Adrenal gland (tissue), 5 donors: ENCODE results near the gene SSC4D.

Source experiments
- POLR2A ChIP-seq, 2 donors: fragments of 450-650 bp; IDR thresholded peaks; one replicate each; pipeline ENCODE4 v1.6.1; 2017; ENCODE audit warnings: antibody characterized with exemption in 2 of 2, mild to moderate bottlenecking in 2 of 2, moderate library complexity in 1 of 2
- TF ChIP-seq, protein P1 (sequence below), 6 experiments: fragments of 450-650 bp in 4 of 6; fragments of 200-600 bp in 2 of 6; sonication (generic) in 1 of 6; IDR thresholded peaks; 1 replicate in 5 of 6; 2 replicates in 1 of 6; pipeline versions ENCODE4 v1.5.1 to v1.8.0; 2016 to 2021; ENCODE audit warnings: antibody characterized with exemption in 6 of 6, mild to moderate bottlenecking in 2 of 6, moderate library complexity in 1 of 6
- donor health status: DM: no; HTN: no; CAD: no.

DNA sequence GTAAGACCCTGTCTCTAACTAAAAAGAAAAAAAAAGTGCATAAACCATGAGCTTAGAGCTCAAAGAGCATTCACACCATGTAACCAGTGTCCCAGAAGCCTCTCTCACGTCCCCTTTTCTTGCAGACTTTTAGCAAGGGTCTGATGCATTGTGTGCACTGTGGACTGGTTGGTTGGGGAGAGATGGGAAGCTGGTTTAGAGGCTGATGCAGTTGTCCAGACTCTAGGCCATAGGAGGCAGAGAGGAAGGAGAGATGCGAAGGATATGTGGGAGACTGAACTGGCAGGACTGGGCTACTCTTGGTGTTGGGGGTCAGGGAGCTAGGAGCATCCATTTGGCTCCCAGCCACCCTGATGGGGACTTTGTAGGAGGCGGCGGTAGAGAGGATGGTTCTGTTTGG is 1.8 kb downstream of the SSC4D start:
- no peak for TF ChIP-seq POLR2A (IDR thresholded peaks at IDR 0.05)
- TF ChIP-seq, protein P1, sequence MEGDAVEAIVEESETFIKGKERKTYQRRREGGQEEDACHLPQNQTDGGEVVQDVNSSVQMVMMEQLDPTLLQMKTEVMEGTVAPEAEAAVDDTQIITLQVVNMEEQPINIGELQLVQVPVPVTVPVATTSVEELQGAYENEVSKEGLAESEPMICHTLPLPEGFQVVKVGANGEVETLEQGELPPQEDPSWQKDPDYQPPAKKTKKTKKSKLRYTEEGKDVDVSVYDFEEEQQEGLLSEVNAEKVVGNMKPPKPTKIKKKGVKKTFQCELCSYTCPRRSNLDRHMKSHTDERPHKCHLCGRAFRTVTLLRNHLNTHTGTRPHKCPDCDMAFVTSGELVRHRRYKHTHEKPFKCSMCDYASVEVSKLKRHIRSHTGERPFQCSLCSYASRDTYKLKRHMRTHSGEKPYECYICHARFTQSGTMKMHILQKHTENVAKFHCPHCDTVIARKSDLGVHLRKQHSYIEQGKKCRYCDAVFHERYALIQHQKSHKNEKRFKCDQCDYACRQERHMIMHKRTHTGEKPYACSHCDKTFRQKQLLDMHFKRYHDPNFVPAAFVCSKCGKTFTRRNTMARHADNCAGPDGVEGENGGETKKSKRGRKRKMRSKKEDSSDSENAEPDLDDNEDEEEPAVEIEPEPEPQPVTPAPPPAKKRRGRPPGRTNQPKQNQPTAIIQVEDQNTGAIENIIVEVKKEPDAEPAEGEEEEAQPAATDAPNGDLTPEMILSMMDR (IDR thresholded peaks at IDR 0.05), result no peak
